Stimulated activated CD8-positive, alpha-beta memory T cell treated with anti-CD3 and anti-CD28 coated beads, Interleukin-7, amount 100 ng/mL, for 1 hour (primary cell): ENCODE data around the gene MIER1.
"Not testable (repeated sequence)": the region's sequence is repeated elsewhere in the genome, so short reads cannot be mapped to it uniquely, and the experiment has no call there.

Experiments
- DNase-seq, 2 donors: peaks; one replicate each; pipeline ENCODE4 v3.0.0-alpha.2; 2020; ENCODE audit warnings: low read depth in 2 of 2

Gene MIER1

DNA sequence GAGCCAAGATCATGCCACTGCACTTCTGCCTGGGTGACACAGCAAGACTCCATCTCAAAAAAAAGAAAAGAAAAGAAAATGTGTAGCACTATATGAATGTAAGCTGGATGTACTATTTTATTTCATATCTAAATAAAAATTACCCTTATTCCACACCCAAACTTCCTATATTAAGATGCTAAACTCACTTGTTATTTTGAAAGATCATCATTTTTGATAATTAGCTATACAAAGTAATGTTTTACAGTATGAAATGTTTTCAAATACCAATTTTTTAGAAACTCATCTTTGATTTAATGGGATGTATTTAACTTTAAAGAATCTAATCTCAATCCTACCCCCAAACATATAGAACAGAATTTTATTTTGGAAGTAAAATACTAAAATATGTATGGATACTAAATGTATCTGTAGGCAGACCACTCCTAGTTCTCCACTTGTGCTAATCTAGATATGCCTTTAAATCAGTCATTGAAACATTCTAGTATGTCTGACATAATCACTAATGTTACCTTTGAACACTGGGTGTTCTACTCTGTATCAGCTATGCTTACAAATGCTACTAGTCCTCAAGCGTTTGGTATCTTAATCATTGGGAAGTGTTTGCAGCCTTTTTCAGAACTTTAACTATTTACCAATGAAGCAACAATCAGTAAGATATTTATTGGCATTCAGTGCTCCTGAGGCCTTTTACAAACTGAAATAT, 12.9 kb downstream of the MIER1 start:
- no peak for DNase-seq

DNA sequence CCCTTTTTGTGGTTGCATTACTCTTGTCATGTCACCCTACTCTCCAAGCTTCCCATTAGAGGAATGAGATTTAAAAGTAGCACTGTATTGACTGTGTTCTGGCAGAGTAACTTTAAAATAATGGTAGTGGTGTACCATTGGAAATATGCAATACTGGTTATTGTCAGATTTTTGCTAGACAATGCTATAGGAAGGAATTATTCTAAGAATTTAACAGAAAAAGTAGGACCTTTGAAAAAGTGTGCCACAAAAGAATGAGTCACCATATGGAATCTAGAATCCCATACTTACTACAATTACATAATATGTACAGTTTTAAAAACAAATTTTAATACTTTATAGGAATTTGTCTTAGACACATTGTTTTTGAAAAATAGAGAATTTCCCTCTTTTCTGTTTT, 13.8 kb downstream of the MIER1 start:
- no peak for DNase-seq

- no peak for DNase-seq
Observed at GRCh38 chr1:66940981-66941380, 16.2 kb downstream of the MIER1 start.

DNA sequence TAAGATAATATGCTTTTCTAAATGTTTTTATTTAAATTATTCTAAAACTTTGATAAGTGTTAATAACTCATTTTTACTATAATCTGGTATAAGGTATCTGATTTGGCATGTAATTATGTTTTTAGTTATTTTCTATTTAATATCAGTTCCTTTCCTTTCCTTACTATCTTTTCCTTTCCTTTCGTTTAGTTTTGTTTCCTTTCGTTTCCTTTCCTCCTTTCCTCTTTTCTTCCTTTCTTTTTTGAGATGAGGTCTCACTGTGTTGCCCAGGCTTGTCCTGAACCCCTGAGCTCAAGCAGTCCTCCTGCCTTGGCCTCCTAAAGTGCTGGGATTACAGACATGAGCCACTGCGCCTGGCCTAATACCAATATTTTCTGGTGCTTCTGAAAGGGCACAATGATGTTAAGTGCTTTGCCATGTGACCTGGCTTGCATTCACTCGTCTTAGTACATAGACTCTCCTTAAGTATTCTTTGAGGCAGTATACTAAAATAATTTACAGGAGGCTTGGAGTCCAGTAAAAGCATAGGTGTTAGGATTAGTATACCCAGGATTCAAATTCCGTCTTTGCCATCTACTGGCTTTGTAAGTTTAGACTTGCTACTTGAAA, 18.7 kb downstream of the MIER1 start:
- no peak for DNase-seq

DNA sequence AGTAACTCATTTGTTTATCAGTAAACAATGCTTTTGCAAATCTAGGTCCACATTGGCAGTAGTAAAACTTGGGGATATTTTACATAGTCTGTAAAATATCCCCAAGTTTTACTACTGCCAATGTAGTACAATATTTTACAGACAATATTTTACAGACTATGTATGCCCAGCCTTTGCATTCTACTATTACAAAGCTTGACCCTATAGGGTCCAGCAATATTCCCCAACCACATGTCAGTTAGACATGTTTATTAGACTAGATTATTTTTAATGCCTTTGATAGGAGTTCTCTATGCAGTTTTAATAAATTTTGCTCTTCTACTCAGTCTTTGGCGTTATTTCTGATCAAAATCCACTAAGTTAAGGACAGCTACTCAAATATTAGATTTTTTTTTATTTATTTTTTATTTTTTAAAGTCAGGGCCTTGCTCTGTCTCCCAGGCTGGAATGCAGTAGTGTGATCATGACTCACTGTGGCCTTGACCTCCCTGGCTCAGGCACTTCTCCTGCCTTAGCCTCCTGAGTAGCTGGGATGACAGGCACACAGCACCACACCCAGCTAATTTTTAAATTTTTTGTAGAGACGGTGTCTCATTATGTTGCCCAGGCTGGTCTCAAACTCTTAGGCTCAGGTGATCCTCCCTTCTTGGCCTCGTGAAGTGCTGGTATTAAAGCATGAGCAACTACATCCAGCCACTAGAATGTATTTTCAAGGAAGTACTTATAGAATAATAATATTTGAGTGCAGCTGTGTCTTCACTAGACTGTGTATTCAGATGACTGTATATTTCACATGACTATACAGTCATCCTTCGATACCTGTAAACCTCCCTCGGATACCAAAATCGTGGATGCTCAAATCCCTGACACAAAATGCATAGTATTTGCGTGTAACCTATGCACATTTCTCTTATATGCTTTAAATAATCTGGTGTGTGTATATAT, 19.8 kb downstream of the MIER1 start:
- DNase-seq: no peak

GRCh38 chr1:66945316-66945715, 20.5 kb downstream of the MIER1 start:
- no peak for DNase-seq

DNA sequence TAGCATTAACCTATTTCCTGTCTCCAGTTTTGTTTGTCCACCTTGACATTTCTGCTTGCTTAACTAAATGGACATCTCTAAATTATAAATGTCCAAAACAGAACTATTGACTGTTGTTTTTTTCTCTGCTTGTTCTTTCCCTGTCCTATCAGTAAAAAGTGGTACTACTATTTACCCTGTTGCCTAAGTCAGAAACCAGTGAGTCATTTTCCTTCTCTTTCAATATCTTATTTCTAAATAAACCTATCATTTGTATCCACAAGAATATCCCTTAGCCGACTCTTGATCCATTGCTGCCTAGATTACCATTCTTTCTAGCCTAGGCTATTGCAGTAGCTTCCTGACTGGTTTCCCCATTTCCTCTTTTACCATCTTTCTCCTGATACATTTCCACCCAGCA, 22.5 kb downstream of the MIER1 start:
- no peak for DNase-seq

DNA sequence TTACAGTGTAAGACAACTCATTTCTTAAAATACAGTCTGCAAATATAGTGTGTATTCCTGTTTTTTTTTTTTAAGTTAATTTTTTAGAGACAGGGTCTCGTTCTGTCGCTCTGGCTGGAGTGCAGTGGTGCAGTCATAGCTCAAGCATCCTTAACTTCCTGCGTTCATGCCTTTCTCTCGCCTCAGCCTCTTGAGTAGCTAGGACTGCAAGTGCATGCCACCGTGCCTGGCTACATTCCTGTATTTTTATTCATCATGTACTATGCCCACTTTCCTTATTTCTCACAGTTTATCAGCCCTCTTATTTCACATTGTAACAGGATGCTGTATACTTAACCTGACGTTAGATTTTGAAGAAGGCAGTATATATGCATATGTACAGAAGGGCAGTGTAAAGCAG, 26.7 kb downstream of the MIER1 start:
- DNase-seq: no peak

DNA sequence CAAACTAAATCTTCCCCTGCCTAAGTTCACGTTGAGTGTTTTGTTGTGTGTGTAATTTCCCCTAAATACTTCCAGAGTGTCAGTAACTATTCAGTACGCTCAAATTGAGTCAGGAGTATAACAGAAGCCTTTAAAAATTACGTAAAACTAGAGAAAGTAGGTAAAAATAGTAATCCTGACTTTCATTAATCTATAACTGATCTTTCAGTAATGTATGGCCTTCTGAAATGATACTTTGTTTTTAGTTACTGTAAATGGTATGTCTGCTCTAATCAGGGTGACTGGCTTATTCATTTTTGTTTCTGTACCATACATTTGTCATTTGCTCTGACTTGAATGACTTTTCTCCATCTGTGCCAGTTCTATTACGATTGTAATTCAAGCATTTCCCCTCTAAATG, 29.4 kb downstream of the MIER1 start:
- no peak for DNase-seq

DNA sequence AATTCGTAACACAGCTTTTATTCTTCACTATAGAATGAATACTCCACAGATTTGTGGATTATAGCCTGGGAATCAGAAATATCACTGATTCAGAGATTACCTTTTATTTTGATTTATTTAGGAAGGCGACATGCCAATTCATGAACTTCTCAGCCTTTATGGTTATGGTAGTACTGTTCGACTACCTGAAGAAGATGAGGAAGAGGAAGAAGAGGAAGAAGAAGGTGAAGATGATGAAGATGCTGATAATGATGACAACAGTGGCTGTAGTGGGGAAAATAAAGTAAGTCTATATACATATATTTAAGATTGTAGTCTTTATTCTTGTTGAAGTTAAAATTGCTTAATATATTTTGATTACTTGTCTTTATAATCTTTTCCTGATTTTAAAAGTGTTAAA, 33.1 kb downstream of the MIER1 start:
- DNase-seq: no peak

DNA sequence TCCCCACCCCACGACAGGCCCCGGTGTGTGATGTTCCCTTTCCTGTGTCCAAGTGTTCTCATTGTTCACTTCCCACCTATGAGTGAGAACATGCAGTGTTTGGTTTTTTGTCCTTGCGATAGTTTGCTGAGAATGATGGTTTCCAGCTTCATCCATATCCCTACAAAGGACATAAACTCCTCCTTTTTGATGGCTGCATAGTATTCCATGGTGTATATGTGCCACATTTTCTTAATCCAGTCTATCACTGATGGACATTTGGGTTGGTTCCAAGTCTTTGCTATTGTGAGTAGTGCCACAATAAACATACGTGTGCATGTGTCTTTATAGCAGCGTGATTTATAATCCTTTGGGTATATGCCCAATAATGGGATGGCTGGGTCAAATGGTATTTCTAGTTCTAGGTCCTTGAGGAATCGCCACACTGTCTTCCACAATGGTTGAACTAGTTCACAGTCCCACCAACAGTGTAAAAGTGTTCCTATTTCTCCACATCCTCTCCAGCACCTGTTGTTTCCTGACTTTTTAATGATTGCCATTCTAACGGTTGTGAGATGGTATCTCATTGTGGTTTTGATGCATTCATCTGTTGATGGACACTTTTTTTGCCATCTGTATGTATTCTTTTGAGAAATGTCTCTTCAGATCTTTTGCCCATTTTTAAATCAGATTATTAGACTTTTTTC, 41.5 kb downstream of the MIER1 start:
- DNase-seq: not testable (repeated sequence)

DNA sequence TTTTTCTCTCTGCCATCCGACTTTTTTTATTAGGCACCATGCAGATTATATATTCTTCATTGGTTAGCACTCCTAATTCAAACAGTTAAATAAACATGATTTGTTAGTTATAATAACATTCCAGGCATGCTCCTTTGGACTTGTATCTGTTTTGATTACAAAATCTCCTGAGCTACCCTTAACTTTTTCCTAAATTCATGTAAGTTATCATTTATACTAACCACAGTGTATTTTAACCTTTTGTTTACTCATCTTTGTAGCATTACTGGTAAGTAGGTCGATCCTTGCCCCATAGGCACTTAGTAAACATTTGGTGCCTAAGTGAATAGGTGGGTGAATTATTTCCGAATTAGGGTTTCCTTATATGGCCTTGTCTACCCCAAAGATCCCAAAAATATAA, 43.8 kb downstream of the MIER1 start:
- DNase-seq: no peak

DNA sequence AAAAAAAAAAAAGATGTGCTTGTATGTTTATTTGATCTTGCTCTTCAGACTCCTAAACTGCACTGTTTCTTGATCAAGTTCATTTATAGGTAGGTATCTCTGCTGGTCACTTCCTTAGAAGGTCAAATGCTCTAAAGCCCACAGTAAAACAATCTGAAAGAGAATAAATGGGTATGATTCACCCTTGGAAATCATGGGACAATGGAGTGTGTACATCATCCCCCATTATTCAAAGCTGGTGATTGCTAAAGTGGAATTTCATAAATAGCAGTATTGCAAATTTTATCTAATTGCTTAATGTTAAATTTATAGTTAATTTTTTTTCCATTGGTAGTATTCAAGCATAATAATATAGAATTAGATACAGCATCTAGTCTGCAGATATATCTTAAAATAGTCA, 53.4 kb downstream of the MIER1 start:
- no peak for DNase-seq

DNA sequence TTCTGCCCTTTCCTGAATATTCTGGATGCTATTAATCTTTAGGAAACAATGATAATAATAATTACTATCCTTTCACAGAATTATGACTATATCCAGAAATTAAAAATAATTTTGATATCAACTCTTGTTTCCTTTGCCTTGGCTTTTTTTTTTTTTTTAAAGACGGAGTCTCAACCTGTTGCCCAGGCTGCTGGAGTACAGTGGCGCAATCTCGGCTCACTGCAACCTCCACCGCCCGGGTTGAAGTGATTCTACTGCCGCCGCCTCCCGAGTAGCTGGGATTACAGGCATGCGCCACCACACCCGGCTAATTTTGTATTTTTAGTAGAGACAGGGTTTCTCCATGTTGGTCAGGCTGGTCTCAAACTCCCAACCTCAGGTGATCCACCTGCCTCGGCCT, 54.8 kb downstream of the MIER1 start:
- not testable (repeated sequence) for DNase-seq

GRCh38 chr1:66980745-66981367, 56.1 kb downstream of the MIER1 start:
- no peak for DNase-seq

DNA sequence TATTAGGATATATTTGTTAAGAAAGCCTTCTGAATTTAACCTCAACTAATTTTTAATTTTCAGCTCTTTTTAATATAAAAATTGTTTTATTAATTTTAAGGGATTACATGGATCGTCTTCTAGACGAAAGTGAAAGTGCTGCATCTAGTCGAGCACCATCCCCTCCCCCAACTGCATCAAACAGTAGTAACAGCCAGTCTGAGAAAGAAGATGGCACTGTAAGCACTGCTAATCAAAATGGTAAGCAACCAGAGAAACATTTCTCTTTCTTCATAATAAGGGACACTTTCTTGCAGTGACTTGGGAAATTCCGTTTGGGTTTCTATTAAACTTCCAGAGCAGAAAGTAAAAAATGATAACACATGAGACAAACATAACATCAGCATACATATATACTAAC, 56.9 kb downstream of the MIER1 start:
- DNase-seq: peak in 1 of 2 donors; percentile 20

- no peak for DNase-seq
Observed at GRCh38 chr1:66982561-66983260, 57.9 kb downstream of the MIER1 start.

- DNase-seq: no peak
Observed at GRCh38 chr1:66984491-66984890, 59.7 kb downstream of the MIER1 start.

DNA sequence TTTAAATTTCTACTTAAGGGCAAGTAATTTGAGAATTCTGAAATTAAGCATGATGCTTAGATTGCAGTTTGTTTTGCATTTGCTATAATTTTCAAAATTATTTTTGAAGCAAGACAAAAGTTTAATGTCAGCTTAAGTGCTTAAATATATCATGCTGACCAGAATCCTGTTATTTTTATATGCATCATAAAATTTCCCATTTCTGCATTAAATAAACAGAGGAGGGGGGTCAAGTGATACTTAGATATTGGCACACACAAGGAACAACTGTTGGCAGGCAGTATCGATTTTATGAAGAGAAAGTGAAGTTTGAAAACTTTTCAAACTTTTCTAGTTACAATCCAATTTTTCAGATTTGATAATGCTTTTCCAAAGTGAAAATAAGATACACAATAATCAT, 61.0 kb downstream of the MIER1 start:
- DNase-seq: no peak

GRCh38 chr1:66993076-66993475, 68.3 kb downstream of the MIER1 start:
- DNase-seq: no peak
